Gastroesophageal sphincter (tissue), 3 donors: ENCODE measurements around the gene UPF3B.

Experiments
- POLR2A ChIP-seq, 2 donors: fragments of 450-650 bp; IDR thresholded peaks; one replicate each; pipeline ENCODE4 v1.6.1; 2017; ENCODE audit warnings: antibody characterized with exemption in 2 of 2, mild to moderate bottlenecking in 2 of 2, moderate library complexity in 1 of 2
- POLR2AphosphoS5 ChIP-seq: sonication (generic); formaldehyde crosslinking; IDR thresholded peaks from one replicate; pipeline ENCODE4 v1.6.1; 2017; ENCODE audit warnings: antibody characterized with exemption
- TF ChIP-seq, protein P1 (sequence below), 4 experiments: fragments of 200-600 bp in 2 of 4; fragments of 450-650 bp in 2 of 4; sonication (generic) in 1 of 4; IDR thresholded peaks; one replicate each; pipeline ENCODE4 v1.5.1; 2017 to 2019; ENCODE audit warnings: antibody characterized with exemption in 4 of 4, mild to moderate bottlenecking in 2 of 4, moderate library complexity in 2 of 4

DNA sequence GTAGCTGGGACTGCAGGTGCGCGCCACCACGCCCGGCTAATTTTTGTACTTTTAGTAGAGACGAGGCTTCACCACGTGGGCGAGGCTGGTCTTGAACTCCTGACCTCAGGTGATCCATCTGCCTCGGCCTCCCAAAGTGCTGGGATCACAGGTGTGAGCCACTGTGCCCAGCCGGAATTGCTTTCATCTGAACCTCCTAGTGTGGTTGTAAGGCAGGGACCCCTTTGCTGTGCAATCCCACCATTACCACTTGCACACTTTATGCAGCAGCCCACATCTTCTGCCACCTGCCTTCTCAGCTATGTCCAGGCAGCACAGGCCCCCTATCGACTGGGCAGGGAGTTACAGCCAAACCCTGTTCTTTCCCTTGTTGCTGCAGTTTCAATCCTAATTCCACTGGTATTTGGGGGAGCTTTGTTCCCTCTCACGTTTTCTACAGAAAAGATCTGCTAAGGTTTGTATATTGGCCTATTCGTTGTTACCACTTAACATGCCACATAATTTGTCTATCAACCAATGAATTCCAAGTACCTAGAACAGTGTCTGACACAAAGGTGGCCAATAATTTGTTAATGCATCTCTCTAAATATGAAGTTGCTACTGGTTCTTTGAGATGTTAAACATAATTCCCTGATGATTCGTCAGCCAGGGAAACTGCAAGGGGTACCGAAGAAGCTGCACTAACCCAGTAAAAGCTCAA is 67.9 kb downstream of the UPF3B start:
- TF ChIP-seq POLR2A (IDR thresholded peaks at IDR 0.05) (no peak), POLR2AphosphoS5 (no peak)
- TF ChIP-seq, protein P1, sequence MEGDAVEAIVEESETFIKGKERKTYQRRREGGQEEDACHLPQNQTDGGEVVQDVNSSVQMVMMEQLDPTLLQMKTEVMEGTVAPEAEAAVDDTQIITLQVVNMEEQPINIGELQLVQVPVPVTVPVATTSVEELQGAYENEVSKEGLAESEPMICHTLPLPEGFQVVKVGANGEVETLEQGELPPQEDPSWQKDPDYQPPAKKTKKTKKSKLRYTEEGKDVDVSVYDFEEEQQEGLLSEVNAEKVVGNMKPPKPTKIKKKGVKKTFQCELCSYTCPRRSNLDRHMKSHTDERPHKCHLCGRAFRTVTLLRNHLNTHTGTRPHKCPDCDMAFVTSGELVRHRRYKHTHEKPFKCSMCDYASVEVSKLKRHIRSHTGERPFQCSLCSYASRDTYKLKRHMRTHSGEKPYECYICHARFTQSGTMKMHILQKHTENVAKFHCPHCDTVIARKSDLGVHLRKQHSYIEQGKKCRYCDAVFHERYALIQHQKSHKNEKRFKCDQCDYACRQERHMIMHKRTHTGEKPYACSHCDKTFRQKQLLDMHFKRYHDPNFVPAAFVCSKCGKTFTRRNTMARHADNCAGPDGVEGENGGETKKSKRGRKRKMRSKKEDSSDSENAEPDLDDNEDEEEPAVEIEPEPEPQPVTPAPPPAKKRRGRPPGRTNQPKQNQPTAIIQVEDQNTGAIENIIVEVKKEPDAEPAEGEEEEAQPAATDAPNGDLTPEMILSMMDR (IDR thresholded peaks at IDR 0.05) = peak in 1 of 4 experiments; percentile 31
